Measurements from ENCODE around the gene TLDC2.
"Not testable (repeated sequence)": the region's sequence is repeated elsewhere in the genome, so short reads cannot be mapped to it uniquely, and the experiment has no call there.

TLDC2 gene

DNA sequence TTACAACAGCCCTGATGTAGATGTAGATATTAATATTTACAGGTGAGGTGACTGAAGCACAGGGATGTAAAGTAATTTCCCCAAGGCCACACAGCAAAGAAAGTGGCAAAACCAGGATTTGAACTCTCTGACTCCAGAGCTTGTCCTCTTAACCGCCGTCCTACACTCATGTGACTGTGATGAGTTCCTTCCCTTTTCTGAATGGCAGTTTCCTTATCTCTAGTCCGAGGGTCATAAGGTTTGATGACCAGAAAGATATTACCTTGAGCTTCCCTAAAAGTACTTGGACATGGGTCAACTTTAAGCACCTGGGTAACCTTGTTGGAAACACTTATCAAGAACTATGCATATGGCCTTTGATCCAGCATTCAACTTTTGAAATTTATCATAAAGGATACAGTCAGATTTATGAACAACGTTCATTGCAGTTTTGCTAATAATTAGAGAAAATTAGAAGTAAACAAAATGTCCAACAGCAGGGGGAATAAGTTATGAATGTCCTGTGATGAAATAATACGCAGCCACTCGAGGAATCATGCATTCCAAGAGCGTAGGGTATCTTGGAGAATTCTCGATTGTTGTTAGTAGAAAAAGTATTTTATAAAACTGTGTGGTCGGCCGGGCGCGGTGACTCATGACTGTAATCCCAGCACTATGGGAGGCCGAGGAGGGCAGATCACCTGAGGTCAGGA lies 2.3 kb upstream of the TLDC2 start:
- no peak for DNase-seq (ENCODE audit: low read depth)
- TF ChIP-seq, protein P1, sequence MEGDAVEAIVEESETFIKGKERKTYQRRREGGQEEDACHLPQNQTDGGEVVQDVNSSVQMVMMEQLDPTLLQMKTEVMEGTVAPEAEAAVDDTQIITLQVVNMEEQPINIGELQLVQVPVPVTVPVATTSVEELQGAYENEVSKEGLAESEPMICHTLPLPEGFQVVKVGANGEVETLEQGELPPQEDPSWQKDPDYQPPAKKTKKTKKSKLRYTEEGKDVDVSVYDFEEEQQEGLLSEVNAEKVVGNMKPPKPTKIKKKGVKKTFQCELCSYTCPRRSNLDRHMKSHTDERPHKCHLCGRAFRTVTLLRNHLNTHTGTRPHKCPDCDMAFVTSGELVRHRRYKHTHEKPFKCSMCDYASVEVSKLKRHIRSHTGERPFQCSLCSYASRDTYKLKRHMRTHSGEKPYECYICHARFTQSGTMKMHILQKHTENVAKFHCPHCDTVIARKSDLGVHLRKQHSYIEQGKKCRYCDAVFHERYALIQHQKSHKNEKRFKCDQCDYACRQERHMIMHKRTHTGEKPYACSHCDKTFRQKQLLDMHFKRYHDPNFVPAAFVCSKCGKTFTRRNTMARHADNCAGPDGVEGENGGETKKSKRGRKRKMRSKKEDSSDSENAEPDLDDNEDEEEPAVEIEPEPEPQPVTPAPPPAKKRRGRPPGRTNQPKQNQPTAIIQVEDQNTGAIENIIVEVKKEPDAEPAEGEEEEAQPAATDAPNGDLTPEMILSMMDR (conservative IDR thresholded peaks at IDR 0.05; ENCODE audit: low read depth, low read length), result no peak
- no peak overlapping the region for H3K4me3 ChIP-seq (ENCODE audit: low read length)

GRCh38 chr20:36875093-36875492 lies 845 bp upstream of the TLDC2 start:
- H3K4me3 ChIP-seq (ENCODE audit: low read length); DNase-seq (ENCODE audit: low read depth): not testable (repeated sequence)

DNA sequence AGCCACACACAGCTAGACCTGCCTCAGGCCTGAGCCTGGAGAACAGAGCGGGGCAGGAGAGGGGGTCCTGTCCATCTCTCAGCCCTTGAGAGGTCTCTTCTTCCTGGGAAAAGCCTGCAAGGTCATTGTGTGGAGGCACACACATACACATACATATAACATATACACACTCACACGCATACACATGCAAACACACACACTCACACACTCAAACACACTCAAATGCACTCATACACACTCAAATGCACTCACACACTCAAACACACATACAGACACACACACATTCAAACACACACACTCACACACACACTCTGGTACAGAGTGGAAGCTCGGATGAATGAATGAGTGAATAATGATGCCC lies 515 bp downstream of the TLDC2 start:
- DNase-seq (ENCODE audit: low read depth), result no peak
- TF ChIP-seq, protein P1 (conservative IDR thresholded peaks at IDR 0.05; ENCODE audit: low read depth, low read length), result no peak
- no peak overlapping the region for H3K4me3 ChIP-seq (ENCODE audit: low read length)

DNA sequence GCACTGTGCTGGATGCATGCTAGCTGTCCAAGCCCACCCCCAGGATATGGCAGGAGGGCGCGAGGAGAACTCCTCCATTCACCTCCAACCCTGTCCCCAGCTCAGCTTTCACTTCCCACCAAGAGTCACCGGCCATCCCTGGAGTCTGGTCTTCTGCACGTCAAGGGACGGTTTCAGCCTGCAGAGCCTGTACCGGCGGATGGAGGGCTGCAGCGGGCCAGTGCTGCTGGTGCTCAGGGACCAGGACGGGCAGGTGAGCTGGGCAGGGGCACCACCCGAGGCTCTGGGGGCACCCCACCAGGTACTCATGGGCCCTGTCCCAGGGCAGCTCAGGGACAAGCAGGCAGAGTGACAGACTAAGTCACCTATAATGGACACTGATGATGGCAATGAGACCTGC lies 3.0 kb downstream of the TLDC2 start:
- DNase-seq (ENCODE audit: low read depth), result no peak
- TF ChIP-seq, protein P1 (conservative IDR thresholded peaks at IDR 0.05; ENCODE audit: low read depth, low read length), result no peak
- H3K4me3 ChIP-seq (ENCODE audit: low read length), result no peak overlapping the region

DNA sequence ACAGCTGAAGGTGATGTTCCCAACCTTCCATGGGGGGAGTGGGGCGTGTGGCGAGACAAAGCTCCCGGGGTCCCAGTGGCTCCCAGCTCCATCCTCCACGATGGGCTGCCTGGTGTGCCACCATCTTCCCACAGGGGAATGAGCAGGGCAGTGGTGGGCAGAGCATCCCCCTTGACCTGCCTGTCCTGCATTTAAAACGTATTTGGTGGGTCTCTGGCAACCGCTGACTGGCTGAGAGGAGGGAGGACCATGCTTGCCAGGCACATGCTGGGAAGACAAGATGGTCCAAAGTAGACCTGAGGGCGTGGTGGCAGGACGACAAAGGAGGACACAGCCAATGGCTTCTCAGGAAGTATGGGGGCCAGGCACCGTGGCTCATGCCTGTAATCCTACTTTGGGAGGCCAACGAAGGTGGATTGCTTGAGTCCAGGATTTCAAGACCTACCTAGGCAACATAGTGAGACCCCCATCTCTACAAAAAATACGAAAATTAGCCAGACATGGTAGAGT lies 4.9 kb downstream of the TLDC2 start:
- H3K4me3 ChIP-seq (ENCODE audit: low read length), result no peak overlapping the region
- DNase-seq (ENCODE audit: low read depth), result no peak
- TF ChIP-seq, protein P1 (conservative IDR thresholded peaks at IDR 0.05; ENCODE audit: low read depth, low read length), result no peak

- no peak for DNase-seq (ENCODE audit: low read depth)
- TF ChIP-seq, protein P1 (conservative IDR thresholded peaks at IDR 0.05; ENCODE audit: low read depth, low read length), result no peak
- no peak overlapping the region for H3K4me3 ChIP-seq (ENCODE audit: low read length)
These were observed 5.4 kb downstream of the TLDC2 start for GRCh38 chr20:36881331-36881730.

DNA sequence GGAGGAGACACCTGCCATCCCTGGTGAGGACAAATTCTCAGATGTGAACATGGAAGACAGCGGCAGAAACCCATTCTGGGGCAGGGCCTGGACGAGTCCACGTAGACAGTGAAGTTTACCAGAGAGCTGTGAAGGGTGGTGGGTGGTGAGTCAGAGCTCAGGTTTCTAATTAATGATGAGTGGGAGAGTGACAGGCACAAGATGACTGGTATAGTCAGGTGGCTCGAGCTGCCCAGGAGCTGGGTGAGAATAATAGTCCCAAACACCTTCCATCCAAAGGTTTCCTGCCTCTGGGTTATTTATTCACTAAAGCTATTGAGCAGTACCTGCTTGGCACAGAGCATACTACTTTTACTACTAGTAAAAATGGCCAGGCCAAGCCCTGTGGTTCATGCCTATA lies 6.0 kb downstream of the TLDC2 start:
- no peak for DNase-seq (ENCODE audit: low read depth)
- H3K4me3 ChIP-seq (ENCODE audit: low read length), result no peak overlapping the region

More for the DNA sequence above, 6.0 kb downstream of the TLDC2 start:
- TF ChIP-seq, protein P1 (conservative IDR thresholded peaks at IDR 0.05; ENCODE audit: low read depth, low read length), result no peak
